HCT116 (cell line): Measurements from ENCODE around the gene AMZ1. TPM values are rescaled to one million over a fixed set of nuclear protein-coding genes. Genes with fewer than 3 reads are reported as not detected.

ENCODE experiments used
- ATAC-seq: fragments of 200-7000 bp; cut with Tn5 transposase; 2 replicates; pipeline ENCODE4 v1.9.1; 2020; ENCODE audit warnings: mild to moderate bottlenecking, moderate library complexity
- BruUV-seq: library from RNA; stranded (reverse); fragments of 400-500 nt; replicated peaks from 2 replicates; lab custom pipeline; 2021; lab: Mats Ljungman, UMichigan
- CTCF ChIA-PET: fragments of 300-600 bp; sonication (Branson Sonifier 250); formaldehyde crosslinking; loops from one replicate; lab custom pipeline; 2021; ENCODE audit warnings: antibody characterized with exemption; lab: Charles Lee
- POLR2A ChIA-PET: fragments of 300-600, 350-600 bp; sonication (Branson Sonifier 250); formaldehyde crosslinking; loops from one replicate; lab custom pipeline; 2021; ENCODE audit warnings: antibody characterized with exemption; lab: Charles Lee
- RAD21 ChIA-PET, 2 experiments: fragments of 300-600 bp; sonication (Branson Sonifier 250); formaldehyde crosslinking; loops; one replicate each; lab custom pipeline; 2023; ENCODE audit warnings: low total read pairs in 2 of 2; ENCODE audit not compliant: uncharacterized antibody in 2 of 2, unreplicated experiment in 2 of 2, low non-redundant PET in 1 of 2; lab: Charles Lee
- DNase-seq: peaks from one replicate; pipeline ENCODE4 v3.0.0-alpha.2; 2010; ENCODE audit warnings: low read depth, low spot score
- H2AFZ ChIP-seq: fragments of 200-600 bp; shearing (Covaris generic), sonication (generic); 2 replicates; pipeline ENCODE4 v1.6.1; 2017; ENCODE audit warnings: low read depth, mixed run types, mixed read lengths, antibody characterized with exemption, low read length; ENCODE audit not compliant: poor library complexity, severe bottlenecking
- H3K27ac ChIP-seq: 2 replicates; pipeline ENCODE4 v1.5.1; 2012; ENCODE audit warnings: low read depth, low read length
- H3K27me3 ChIP-seq: fragments of 200-600 bp; sonication (generic); 2 replicates; pipeline ENCODE4 v1.6.1; 2016; ENCODE audit warnings: mixed run types, low read length, mixed read lengths; ENCODE audit not compliant: insufficient read depth
- H3K36me3 ChIP-seq, 2 experiments: fragments of 200-500 bp in 1 of 2; fragments of 200-600 bp in 1 of 2; sonication (Bioruptor generic) in 1 of 2; sonication (generic) in 1 of 2; 2 replicates each; pipeline versions ENCODE4 v1.5.1 to v1.6.1; 2014 to 2016; ENCODE audit warnings: low read length in 2 of 2, inconsistent platforms in 1 of 2, mixed read lengths in 1 of 2, mixed run types in 1 of 2; ENCODE audit not compliant: insufficient read depth in 2 of 2, control insufficient read depth in 1 of 2
- H3K4me1 ChIP-seq, 2 experiments: fragments of 200-600 bp in 1 of 2; sonication (generic) in 1 of 2; 2 replicates each; pipeline versions ENCODE4 v1.5.1 to v1.6.1; 2012 to 2017; ENCODE audit warnings: low read length in 2 of 2, inconsistent platforms in 1 of 2, mild to moderate bottlenecking in 1 of 2, mixed read lengths in 1 of 2, mixed run types in 1 of 2, moderate library complexity in 1 of 2; ENCODE audit not compliant: insufficient read depth in 2 of 2, control insufficient read depth in 1 of 2
- H3K4me2 ChIP-seq: fragments of 200-600 bp; sonication (generic); 2 replicates; pipeline ENCODE4 v1.6.1; 2017; ENCODE audit warnings: mixed run types, low read length, mixed read lengths
- H3K4me3 ChIP-seq, 2 experiments: fragments of 200-600 bp in 1 of 2; sonication (generic) in 1 of 2; replicated peaks in 1 of 2; 2 replicates each; pipeline ENCODE4 v1.5.1; 2011 to 2016; ENCODE audit warnings: low read length in 2 of 2, control low read depth in 1 of 2, low read depth in 1 of 2, mild to moderate bottlenecking in 1 of 2, mixed read lengths in 1 of 2, mixed run types in 1 of 2
- H3K79me2 ChIP-seq: fragments of 200-600 bp; sonication (generic); 2 replicates; pipeline ENCODE4 v1.6.1; 2017; ENCODE audit warnings: mild to moderate bottlenecking, mixed run types, low read length, moderate library complexity, mixed read lengths; ENCODE audit not compliant: insufficient read depth
- H3K9ac ChIP-seq: fragments of 200-600 bp; sonication (generic); 2 replicates; pipeline ENCODE4 v1.6.1; 2016; ENCODE audit warnings: low read length, mixed read lengths
- H3K9me2 ChIP-seq: fragments of 200-600 bp; sonication (generic), shearing (Covaris generic); 2 replicates; pipeline ENCODE4 v1.6.1; 2017; ENCODE audit warnings: mixed run types, mild to moderate bottlenecking, moderate library complexity; ENCODE audit not compliant: insufficient read depth
- H3K9me3 ChIP-seq, 2 experiments: fragments of 200-500 bp in 1 of 2; fragments of 200-600 bp in 1 of 2; sonication (Bioruptor generic) in 1 of 2; sonication (generic) in 1 of 2; 2 replicates each; pipeline ENCODE4 v1.6.1; 2014 to 2017; ENCODE audit warnings: low read length in 2 of 2, mixed read lengths in 2 of 2, inconsistent platforms in 1 of 2, low read depth in 1 of 2, mild to moderate bottlenecking in 1 of 2, mixed run types in 1 of 2, moderate library complexity in 1 of 2; ENCODE audit not compliant: control insufficient read depth in 1 of 2, insufficient read depth in 1 of 2
- H4K20me1 ChIP-seq: fragments of 200-600 bp; sonication (generic), shearing (Covaris generic); 2 replicates; pipeline ENCODE4 v1.6.1; 2017; ENCODE audit warnings: mixed run types, mild to moderate bottlenecking, moderate library complexity; ENCODE audit not compliant: insufficient read depth
- EGR1 ChIP-seq: IDR thresholded peaks from 2 replicates; pipeline ENCODE4 v1.6.1; 2012; ENCODE audit warnings: low read depth
- EZH2 ChIP-seq: fragments of 200-600 bp; sonication (generic); IDR thresholded peaks from 2 replicates; pipeline ENCODE4 v1.6.1; 2017; ENCODE audit warnings: antibody characterized with exemption, mixed run types
- EZH2phosphoT487 ChIP-seq: fragments of 200-600 bp; IDR thresholded peaks from 2 replicates; pipeline ENCODE4 v1.6.1; 2018; ENCODE audit warnings: antibody characterized with exemption, borderline replicate concordance
- JUND ChIP-seq: IDR thresholded peaks from 2 replicates; pipeline ENCODE4 v1.6.1; 2012
- POLR2AphosphoS5 ChIP-seq: IDR thresholded peaks from 2 replicates; pipeline ENCODE4 v1.6.1; 2011; ENCODE audit warnings: mild to moderate bottlenecking, low read depth, low read length, moderate library complexity
- RAD21 ChIP-seq: IDR thresholded peaks from 2 replicates; pipeline ENCODE4 v1.6.1; 2012; ENCODE audit warnings: low read depth, mild to moderate bottlenecking
- SIN3A ChIP-seq: IDR thresholded peaks from 2 replicates; pipeline ENCODE4 v1.6.1; 2012; ENCODE audit warnings: low read depth
- SP1 ChIP-seq: IDR thresholded peaks from 2 replicates; pipeline ENCODE4 v1.6.1; 2012; ENCODE audit warnings: low read depth
- TCF7L2 ChIP-seq: IDR thresholded peaks from 2 replicates; pipeline ENCODE4 v1.7.0; 2011; ENCODE audit warnings: borderline replicate concordance, inconsistent platforms; ENCODE audit not compliant: insufficient read depth, insufficient read length; ENCODE audit errors: extremely low read depth
- YY1 ChIP-seq: IDR thresholded peaks from 2 replicates; pipeline ENCODE4 v1.6.1; 2011; ENCODE audit warnings: low read length, low read depth, moderate library complexity, mild to moderate bottlenecking; ENCODE audit not compliant: insufficient replicate concordance; ENCODE audit errors: extremely low read depth
- ZBTB33 ChIP-seq: IDR thresholded peaks from 2 replicates; pipeline ENCODE4 v1.6.1; 2011; ENCODE audit warnings: mild to moderate bottlenecking, low read length, moderate library complexity; ENCODE audit not compliant: insufficient replicate concordance; ENCODE audit errors: extremely low read depth
- ZFX ChIP-seq: fragments of 450-650 bp; IDR thresholded peaks from 2 replicates; pipeline ENCODE4 v1.6.1; 2017
- intact Hi-C: fragments of 100-400 bp; cut with micrococcal nuclease; formaldehyde crosslinking; loops from 2 replicates; pipeline ENCODE4 v1.10.0; 2022
- total RNA-seq: library from RNA; stranded (reverse); gene quantifications from one replicate; pipeline ENCODE4 v1.2.1, GENCODE V29; 2021; ENCODE audit not compliant: unreplicated experiment
- TF ChIP-seq, protein P1 (sequence below): IDR thresholded peaks from 2 replicates; pipeline ENCODE4 v1.6.1; 2012
- TF ChIP-seq, protein P2 (sequence below), 3 experiments: fragments of 200-600 bp in 1 of 3; sonication (generic) in 1 of 3; IDR thresholded peaks in 2 of 3; conservative IDR thresholded peaks in 1 of 3; 2 replicates each; pipeline ENCODE4 v1.5.1; 2012 to 2017; ENCODE audit warnings: low read depth in 2 of 3, low read length in 2 of 3, antibody characterized with exemption in 1 of 3, borderline replicate concordance in 1 of 3, control low read depth in 1 of 3, mild to moderate bottlenecking in 1 of 3, mixed read lengths in 1 of 3, mixed run types in 1 of 3, moderate library complexity in 1 of 3; ENCODE audit not compliant: insufficient read depth in 1 of 3
- TF ChIP-seq, protein P3 (sequence below): IDR thresholded peaks from 2 replicates; pipeline ENCODE4 v1.6.1; 2012; ENCODE audit warnings: low read depth

AMZ1 gene
- total RNA-seq, 1 experiment from 2014 or later = not detected

DNA sequence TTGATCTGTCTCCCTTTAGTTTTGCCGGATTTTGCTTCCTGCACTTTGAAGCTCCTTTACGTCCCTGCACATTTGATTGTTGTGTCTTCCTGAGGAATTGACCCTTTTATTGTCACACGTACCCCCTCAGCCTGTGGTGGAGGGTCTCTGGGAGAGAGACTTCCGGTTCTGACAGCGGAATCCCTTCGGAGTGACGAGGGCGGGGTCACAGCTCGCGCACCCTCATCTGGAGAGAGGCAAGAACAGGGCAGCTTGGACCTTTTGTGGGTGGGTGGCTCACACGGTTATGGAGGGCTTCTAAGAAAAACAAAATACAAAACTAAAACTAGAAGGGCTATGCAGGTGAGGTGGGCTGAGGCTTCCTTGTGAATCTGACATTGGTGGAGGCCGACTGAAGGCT, 26.0 kb downstream of the AMZ1 start:
- H3K9me3 ChIP-seq = no peaks in the 10 kb centered on the region
- H3K9me2 ChIP-seq = no peaks in the 10 kb centered on the region
- BruUV-seq = no TSS peak
- DNase-seq (no peak), ATAC-seq (no peak)
- H2AFZ ChIP-seq = no peak overlapping the region
- no peaks in the 10 kb centered on the region for H3K27me3 ChIP-seq
- H4K20me1 ChIP-seq = no peaks in the 10 kb centered on the region
- H3K36me3 ChIP-seq = no peaks in the 10 kb centered on the region
- H3K9ac ChIP-seq = no peak overlapping the region
- H3K79me2 ChIP-seq = no peaks in the 10 kb centered on the region
- H3K27ac ChIP-seq = no peak overlapping the region
- RAD21 ChIA-PET = no interaction called here
- H3K4me2 ChIP-seq = no peak overlapping the region
- intact Hi-C loops = no loop called here
- TF ChIP-seq TCF7L2 = no peak
- no peak for TF ChIP-seq EGR1
- TF ChIP-seq EZH2 = no peak
- no peak for TF ChIP-seq EZH2phosphoT487
- TF ChIP-seq YY1 = no peak
- TF ChIP-seq, protein P1, sequence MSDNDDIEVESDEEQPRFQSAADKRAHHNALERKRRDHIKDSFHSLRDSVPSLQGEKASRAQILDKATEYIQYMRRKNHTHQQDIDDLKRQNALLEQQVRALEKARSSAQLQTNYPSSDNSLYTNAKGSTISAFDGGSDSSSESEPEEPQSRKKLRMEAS = no peak
- TF ChIP-seq ZFX = no peak
- no peak for TF ChIP-seq POLR2AphosphoS5
- TF ChIP-seq JUND = no peak
- TF ChIP-seq SP1 = no peak
- TF ChIP-seq ZBTB33 = no peak
- TF ChIP-seq SIN3A = no peak
- TF ChIP-seq RAD21 = no peak
- TF ChIP-seq, protein P2, sequence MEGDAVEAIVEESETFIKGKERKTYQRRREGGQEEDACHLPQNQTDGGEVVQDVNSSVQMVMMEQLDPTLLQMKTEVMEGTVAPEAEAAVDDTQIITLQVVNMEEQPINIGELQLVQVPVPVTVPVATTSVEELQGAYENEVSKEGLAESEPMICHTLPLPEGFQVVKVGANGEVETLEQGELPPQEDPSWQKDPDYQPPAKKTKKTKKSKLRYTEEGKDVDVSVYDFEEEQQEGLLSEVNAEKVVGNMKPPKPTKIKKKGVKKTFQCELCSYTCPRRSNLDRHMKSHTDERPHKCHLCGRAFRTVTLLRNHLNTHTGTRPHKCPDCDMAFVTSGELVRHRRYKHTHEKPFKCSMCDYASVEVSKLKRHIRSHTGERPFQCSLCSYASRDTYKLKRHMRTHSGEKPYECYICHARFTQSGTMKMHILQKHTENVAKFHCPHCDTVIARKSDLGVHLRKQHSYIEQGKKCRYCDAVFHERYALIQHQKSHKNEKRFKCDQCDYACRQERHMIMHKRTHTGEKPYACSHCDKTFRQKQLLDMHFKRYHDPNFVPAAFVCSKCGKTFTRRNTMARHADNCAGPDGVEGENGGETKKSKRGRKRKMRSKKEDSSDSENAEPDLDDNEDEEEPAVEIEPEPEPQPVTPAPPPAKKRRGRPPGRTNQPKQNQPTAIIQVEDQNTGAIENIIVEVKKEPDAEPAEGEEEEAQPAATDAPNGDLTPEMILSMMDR (IDR thresholded peaks at IDR 0.05 in 2 of 3, conservative IDR thresholded peaks at IDR 0.05 in 1 of 3; ENCODE audit: borderline replicate concordance in 1 of 3, insufficient read depth in 1 of 3, low read depth in 2 of 3, low read length in 2 of 3) = no peak
- TF ChIP-seq, protein P3, sequence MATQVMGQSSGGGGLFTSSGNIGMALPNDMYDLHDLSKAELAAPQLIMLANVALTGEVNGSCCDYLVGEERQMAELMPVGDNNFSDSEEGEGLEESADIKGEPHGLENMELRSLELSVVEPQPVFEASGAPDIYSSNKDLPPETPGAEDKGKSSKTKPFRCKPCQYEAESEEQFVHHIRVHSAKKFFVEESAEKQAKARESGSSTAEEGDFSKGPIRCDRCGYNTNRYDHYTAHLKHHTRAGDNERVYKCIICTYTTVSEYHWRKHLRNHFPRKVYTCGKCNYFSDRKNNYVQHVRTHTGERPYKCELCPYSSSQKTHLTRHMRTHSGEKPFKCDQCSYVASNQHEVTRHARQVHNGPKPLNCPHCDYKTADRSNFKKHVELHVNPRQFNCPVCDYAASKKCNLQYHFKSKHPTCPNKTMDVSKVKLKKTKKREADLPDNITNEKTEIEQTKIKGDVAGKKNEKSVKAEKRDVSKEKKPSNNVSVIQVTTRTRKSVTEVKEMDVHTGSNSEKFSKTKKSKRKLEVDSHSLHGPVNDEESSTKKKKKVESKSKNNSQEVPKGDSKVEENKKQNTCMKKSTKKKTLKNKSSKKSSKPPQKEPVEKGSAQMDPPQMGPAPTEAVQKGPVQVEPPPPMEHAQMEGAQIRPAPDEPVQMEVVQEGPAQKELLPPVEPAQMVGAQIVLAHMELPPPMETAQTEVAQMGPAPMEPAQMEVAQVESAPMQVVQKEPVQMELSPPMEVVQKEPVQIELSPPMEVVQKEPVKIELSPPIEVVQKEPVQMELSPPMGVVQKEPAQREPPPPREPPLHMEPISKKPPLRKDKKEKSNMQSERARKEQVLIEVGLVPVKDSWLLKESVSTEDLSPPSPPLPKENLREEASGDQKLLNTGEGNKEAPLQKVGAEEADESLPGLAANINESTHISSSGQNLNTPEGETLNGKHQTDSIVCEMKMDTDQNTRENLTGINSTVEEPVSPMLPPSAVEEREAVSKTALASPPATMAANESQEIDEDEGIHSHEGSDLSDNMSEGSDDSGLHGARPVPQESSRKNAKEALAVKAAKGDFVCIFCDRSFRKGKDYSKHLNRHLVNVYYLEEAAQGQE = no peak
- TF ChIP-seq, all 23 proteins: peak for 0
- POLR2A ChIA-PET = no interaction called here
- Histone ChIP-seq H3K4me1 (no peaks in the 10 kb centered on the region; a peak in 1 of 4 replicates), H3K4me3 (no peak overlapping the region)
- CTCF ChIA-PET = no interaction called here
